Right ventricle myocardium superior (tissue), 1 donor: ENCODE data around the gene FBLN7. TPM values are rescaled to one million over a fixed set of nuclear protein-coding genes. Genes with fewer than 3 reads are reported as not detected.

Source experiments
- ATAC-seq: fragments of 200-7000 bp; cut with Tn5 transposase; one replicate; pipeline ENCODE4 v1.9.1; 2020; ENCODE audit warnings: mild to moderate bottlenecking; ENCODE audit not compliant: poor library complexity
- DNase-seq: peaks from one replicate; pipeline ENCODE4 v3.0.0-alpha.2; 2020
- intact Hi-C: fragments of 100-400 bp; cut with DNase I; formaldehyde crosslinking; loops from one replicate; pipeline ENCODE4 v1.11.2; 2022
- total RNA-seq: library from RNA; stranded (reverse); fragmentation: NEBNext Ultra II Directional; extraction: Animal tissue kit (Norgen Biotek cat#: 25700); gene quantifications from one replicate; pipeline ENCODE4 v1.2.1, GENCODE V29; 2021
- donor health status: DM: no; HTN: yes; CAD: no; lungs with severe emphysema.

FBLN7 gene
- total RNA-seq, 1 donor from 2014 or later: 0.38 TPM

DNA sequence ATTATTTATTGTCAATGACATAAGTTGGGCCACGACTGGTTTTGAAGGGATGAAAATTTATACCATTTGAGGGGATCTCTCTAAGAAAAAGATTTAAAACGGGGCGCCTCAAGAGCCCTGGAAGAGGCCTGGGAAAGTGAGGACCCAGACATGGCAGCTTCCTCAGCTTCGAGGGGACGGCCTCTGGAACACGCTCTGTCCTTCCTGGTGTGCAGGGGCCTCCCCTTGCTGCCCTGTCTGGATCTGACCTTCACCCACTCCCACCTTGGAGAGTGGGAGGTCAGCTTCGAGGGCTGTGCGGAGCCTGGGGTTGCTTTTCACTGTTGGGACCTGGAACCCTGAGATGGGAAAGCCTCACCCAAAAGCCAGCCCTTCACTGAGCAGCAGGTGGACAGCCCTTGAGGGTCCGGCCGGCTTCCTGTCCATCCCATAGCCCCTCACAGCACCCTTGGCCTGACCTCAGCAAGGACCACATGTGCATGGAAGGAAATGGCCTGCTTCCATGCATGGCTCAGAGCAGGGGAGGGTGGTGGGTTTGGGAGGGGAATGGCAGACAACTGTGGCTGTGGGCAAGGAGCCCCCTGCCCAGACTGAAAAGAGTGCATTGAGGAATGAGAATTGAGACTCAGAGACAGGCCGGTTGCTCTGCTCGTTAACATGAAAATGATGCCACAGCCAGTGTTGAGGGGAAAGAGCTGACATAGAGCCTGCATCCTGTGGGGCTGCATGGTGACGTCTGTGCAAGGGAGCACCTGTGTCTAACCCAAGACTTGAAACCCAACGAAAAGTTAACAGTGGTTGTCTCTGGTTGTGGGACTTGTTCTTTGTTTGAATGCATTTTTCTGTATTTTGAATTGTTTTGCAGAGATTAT, 16.3 kb downstream of the FBLN7 start:
- intact Hi-C loops: no loop called here
- ATAC-seq (no peak), DNase-seq (no peak)

- ATAC-seq: no peak
- intact Hi-C loops: no loop called here
- DNase-seq: no peak
Observed at GRCh38 chr2:112155331-112156151, 17.4 kb downstream of the FBLN7 start.

DNA sequence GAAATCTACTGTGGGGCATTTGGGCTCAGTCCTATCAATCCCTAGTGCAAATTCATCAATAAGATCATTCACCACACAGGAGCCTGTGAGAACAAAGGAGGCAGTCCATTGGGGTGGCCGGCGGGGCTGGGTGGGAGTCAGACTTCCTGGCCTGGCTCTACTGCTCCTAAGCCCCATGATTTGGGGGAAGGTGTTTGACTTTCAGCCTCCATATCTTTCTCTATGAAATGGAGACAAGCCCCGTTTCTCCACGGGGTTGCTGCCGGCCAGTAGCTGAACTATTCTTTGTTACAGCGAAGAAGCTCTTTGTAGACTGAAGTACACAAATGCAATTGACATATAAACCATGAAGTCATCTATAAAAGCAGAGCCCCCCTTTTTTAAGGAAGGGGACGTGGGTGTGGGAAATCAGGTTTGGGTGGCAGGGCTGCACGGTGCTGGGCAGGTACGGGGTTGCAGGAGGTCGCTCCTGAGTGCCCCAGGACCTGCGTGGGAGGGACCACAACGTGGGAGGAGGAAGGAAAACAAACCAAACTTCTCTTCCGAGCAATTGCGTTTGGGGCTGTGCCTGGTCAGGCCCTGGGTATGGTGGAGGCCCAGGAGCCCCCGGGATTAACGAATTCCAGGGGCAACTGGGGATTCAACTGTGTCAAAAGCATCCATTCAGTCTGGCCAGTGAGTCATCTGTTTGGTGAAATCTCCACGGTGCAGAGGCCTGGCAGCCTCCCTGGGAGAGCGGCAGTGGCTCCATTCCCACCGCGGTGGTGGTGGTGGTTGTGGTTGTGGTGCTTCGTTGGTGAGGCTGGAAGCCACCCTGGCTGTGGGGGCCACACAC, 18.2 kb downstream of the FBLN7 start:
- no peak for DNase-seq
- intact Hi-C loops: no loop called here

DNA sequence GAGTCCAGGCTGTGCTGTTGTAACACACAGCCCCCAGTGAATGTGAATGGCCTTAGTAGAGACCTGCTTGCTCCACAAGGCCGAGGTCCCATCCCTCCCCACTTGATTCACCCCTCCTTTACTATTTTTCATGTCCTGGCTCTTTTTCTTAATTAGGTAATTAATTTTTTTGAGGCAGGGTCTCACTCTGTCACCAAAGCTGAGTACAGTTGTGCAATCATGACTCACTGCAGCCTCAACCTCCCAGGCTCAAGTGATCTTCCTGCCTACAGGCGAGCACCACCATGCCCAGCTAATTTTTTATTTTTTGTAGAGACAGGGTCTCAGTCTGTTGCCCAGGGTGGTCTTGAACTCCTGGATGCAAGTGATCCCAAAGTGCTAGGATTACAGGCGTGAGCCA, 19.3 kb downstream of the FBLN7 start:
- intact Hi-C loops: no loop called here
- no peak for DNase-seq
- no peak for ATAC-seq

More for the DNA sequence above, 18.2 kb downstream of the FBLN7 start:
- ATAC-seq: no peak

DNA sequence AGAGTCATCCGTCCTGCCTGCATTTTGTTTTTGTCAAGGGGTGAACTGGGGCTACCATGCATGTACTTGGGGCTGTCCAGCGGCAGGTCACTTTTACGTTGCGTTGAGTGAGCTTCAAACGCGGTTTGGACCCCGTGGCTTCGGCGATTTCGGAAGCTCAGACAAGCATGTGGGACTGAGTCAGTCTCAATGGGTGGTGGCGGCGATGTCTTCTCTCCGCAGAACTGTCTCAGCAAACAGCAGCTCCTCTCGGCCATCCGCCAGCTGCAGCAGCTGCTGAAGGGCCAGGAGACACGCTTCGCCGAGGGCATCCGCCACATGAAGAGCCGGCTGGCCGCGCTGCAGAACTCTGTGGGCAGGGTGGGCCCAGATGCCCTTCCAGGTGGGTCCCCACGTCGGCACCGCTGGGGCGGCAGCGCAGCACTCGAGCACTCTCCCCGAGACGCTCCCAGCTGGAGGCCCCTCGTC, 21.3 kb downstream of the FBLN7 start:
- no peak for ATAC-seq
- intact Hi-C loops: no loop called here

GRCh38 chr2:112160283-112161250, 22.4 kb downstream of the FBLN7 start:
- DNase-seq (no peak), ATAC-seq (no peak)
- intact Hi-C loops: no loop called here

More for the DNA sequence above, 21.3 kb downstream of the FBLN7 start:
- no peak for DNase-seq

DNA sequence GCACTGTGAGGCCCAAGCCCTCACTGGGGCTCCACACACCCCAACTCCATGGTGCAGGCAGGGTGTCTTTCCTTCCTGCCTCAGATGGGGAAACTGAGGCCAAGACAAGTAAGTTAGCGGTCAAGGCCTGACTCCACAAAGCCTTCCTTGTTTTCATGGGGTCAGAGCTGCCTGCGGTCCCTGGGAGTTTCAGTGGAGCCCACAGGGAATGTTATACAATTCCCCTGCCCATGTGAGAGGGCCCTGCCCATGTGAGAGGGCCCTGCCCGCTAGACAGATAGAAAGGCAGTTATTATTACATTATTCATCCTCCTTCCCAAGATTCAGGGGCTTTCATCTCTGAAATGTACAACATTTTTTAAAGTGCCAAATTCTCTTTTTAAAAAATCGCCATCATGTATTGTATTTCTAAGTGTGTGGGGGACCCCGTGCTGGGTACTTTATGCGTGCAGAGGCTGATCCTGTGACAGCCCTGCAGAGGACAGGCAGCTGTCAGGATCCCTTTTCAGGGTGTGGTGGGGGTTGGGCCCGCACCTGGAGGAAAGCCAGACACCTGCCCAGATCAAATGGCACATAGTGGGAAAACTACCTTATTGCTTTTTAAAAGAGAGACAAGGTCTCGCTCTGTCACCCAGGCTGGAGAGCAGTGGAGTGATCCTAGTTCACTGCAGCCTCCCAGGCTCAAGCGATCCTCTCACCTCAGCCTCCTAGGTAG, 23.4 kb downstream of the FBLN7 start:
- ATAC-seq (no peak), DNase-seq (no peak)
- intact Hi-C loops: no loop called here

- ATAC-seq: no peak
- intact Hi-C loops: no loop called here
- DNase-seq: no peak
Observed at GRCh38 chr2:112162341-112162740, 24.2 kb downstream of the FBLN7 start.

GRCh38 chr2:112162956-112163355, 24.8 kb downstream of the FBLN7 start:
- DNase-seq: no peak

GRCh38 chr2:112163541-112163981, 25.4 kb downstream of the FBLN7 start:
- ATAC-seq (no peak), DNase-seq (no peak)
- intact Hi-C loops: no loop called here

More at GRCh38 chr2:112162956-112163355, 24.8 kb downstream of the FBLN7 start:
- ATAC-seq: no peak
- intact Hi-C loops: no loop called here

DNA sequence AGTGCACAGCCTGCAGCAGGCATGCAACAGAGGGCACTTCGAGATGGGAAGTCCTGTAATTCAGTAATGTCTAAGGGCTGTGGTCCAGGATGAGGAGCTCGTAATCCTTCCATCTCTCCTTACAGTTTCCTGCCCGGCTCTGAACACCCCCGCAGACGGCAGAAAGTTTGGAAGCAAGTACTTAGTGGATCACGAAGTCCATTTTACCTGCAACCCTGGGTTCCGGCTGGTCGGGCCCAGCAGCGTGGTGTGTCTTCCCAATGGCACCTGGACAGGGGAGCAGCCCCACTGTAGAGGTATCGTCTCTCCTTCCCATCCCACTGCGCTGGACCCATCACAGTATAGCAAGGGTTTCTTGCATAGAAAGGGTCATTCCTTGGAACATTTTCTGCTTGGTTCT, 26.7 kb downstream of the FBLN7 start:
- DNase-seq (no peak), ATAC-seq (no peak)
- intact Hi-C loops: no loop called here

DNA sequence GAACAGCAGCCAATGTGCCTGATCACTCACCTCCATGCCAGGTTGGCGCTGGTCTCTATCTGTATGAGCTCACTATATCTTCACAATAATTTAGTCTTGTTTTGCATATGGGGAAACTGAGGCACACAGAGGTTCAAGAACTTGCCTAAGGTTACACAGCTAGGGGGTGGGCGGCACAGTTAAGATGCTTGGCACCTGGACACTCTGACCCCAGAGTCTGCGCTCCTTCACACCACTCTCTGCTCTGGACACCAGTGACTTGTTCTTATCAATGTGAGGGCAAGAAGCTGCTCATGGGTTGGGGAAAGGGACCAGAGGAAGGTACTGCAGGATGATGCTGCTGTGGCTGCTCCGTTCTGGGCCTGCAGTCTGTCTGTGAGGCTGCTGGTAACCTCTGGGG, 27.1 kb downstream of the FBLN7 start:
- DNase-seq (no peak), ATAC-seq (no peak)
- intact Hi-C loops: no loop called here

- intact Hi-C loops: no loop called here
- DNase-seq (no peak), ATAC-seq (no peak)
Observed at GRCh38 chr2:112166806-112167499, 28.8 kb downstream of the FBLN7 start.

DNA sequence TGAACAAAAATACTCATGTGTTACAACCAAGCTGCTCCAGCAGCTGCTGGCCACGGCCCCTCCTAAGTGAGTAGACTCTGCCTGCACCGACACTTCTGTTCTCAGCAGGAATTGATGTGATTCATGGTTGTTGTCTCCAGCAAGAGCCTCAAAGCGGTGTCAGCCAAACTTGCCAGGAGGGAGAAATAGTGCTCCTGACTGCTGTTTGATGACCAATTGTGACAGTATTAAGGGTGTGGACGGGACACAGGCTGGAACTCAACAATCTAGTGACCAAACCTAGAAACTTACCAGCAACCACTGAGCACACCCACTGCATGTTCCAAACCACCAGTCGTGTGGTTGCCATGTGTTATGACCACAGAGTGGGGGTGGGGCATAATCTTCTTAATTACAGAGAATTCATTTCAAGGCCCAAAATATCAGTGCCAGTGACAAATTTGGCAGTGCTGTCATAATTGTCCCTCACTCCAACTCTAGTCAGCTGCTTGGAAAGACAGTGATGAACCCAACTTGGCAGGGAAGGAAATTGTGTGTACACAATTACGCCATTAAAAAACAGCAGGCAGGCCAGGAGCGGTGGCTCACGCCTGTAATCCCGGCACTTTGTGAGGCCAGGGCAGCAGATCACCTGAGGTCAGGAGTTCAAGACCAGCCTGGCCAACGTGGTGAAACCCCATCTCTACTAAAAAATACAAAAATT, 30.4 kb downstream of the FBLN7 start:
- ATAC-seq (no peak), DNase-seq (no peak)
- intact Hi-C loops: no loop called here

- intact Hi-C loops: no loop called here
- DNase-seq: no peak
- ATAC-seq: no peak
Observed at GRCh38 chr2:112170495-112170894, 32.3 kb downstream of the FBLN7 start.
